ENCODE data around the gene SNN. TPM values are rescaled to one million over a fixed set of nuclear protein-coding genes. Genes with fewer than 3 reads are reported as not detected.

Gene SNN
- total and polyA plus RNA-seq, 2 donors (not counting 1 experiment from before 2014, with no cell fraction given): 55.4 to 63.3 TPM

DNA sequence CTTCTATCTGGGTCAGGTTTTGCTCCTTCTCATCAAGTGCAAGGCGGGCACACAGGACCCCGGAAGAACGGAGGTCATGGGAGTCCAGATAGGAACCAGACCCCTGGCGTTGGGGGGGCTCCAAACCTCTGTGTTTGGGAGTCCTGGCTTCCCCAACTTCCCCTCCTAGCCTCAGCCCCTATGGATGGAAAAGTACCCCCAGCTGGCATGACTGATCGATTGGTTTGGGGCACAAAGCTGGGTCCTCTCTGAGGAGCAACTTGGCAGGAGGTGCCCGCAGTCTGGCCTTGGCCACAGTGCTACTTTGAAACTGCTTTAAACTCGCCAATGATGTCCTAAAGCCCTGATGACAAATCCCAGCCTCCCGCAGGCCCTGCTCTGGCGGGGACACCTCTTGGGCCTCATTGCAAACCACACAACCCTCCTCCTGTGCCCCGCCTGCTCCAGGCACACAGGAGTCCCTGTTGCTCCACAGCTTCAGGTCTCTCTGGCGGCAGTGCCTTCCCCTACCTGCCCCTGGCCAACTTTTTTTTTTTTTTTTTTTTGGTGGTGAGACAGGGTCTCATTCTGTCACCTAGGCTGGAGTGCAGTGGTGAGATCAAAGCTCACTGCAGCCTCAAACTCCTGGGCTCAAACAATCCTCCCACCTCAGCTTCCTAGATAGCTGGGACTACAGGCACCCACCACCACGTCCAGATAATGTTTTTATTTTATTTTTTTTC, 38.0 kb upstream of the SNN start:
- Histone ChIP-seq H3K79me2 (ENCODE audit: control insufficient read depth, insufficient read depth, low read length) (no peaks in the 10 kb centered on the region), H2AFZ (ENCODE audit: insufficient read depth, low read depth, low read length, poor library complexity, severe bottlenecking) (peak overlapping the region; percentile 26)
- H3K27ac Mint-ChIP-seq: peak overlapping the region; percentile 26

DNA sequence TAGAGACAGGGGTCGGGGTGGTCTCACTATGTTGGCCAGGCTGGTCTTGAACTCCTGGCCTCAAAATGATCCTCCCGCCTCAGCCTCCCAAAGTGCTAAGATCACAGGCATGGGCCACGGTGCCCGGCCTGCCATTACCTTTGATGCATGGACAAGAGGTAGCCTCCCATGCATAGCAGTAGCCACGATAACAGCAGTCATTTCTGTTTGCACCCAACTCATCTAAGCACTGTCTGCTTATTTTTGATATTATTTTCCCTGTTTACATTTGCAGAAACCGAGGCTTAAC, 37.5 kb upstream of the SNN start:
- Histone ChIP-seq H3K27me3 (replicated peaks in 1 of 4; ENCODE audit: control extremely low read depth in 1 of 4, control insufficient read depth in 3 of 4, insufficient read depth in 4 of 4, low read length in 3 of 4) (no peaks in the 10 kb centered on the region), H2AFZ (ENCODE audit: insufficient read depth, low read depth, low read length, poor library complexity, severe bottlenecking) (no peak overlapping the region), H3K4me3 (ENCODE audit: control extremely low read depth in 1 of 5, extremely low read depth in 1 of 5, insufficient read depth in 1 of 5, low read depth in 2 of 5, low read length in 4 of 5) (no peak overlapping the region), H3K9me3 (ENCODE audit: control extremely low read depth in 1 of 3, control insufficient read depth in 2 of 3, insufficient read depth in 1 of 3, low read length in 2 of 3) (no peaks in the 10 kb centered on the region), H3K27ac (ENCODE audit: low read length in 2 of 2) (no peak overlapping the region), H3K4me2 (replicated peaks; ENCODE audit: low read depth, low read length, poor library complexity, severe bottlenecking) (peak overlapping the region; percentile 66), H3K4me1 (ENCODE audit: control insufficient read depth in 2 of 2, insufficient read depth in 2 of 2, low read length in 2 of 2) (peaks cover 22 to 42% of the 10 kb centered on the region in 2 donors), H3K36me3 (replicated peaks in 1 of 2; ENCODE audit: control extremely low read depth in 1 of 2, control insufficient read depth in 1 of 2, extremely low read depth in 1 of 2, insufficient read depth in 2 of 2, low read length in 1 of 2) (no peaks in the 10 kb centered on the region), H4K20me1 (ENCODE audit: control insufficient read depth, insufficient read depth, low read length, poor library complexity, severe bottlenecking) (no peaks in the 10 kb centered on the region), H3K79me2 (ENCODE audit: control insufficient read depth, insufficient read depth, low read length) (no peaks in the 10 kb centered on the region), H3K9ac (ENCODE audit: low read length) (no peak overlapping the region)
- H3K9me3 Mint-ChIP-seq (ENCODE audit: insufficient read depth): no peaks in the 10 kb centered on the region
- TF ChIP-seq, protein P1, sequence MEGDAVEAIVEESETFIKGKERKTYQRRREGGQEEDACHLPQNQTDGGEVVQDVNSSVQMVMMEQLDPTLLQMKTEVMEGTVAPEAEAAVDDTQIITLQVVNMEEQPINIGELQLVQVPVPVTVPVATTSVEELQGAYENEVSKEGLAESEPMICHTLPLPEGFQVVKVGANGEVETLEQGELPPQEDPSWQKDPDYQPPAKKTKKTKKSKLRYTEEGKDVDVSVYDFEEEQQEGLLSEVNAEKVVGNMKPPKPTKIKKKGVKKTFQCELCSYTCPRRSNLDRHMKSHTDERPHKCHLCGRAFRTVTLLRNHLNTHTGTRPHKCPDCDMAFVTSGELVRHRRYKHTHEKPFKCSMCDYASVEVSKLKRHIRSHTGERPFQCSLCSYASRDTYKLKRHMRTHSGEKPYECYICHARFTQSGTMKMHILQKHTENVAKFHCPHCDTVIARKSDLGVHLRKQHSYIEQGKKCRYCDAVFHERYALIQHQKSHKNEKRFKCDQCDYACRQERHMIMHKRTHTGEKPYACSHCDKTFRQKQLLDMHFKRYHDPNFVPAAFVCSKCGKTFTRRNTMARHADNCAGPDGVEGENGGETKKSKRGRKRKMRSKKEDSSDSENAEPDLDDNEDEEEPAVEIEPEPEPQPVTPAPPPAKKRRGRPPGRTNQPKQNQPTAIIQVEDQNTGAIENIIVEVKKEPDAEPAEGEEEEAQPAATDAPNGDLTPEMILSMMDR (IDR thresholded peaks at IDR 0.05): no peak
- TF ChIP-seq EZH2 (IDR thresholded peaks at IDR 0.05; ENCODE audit: borderline replicate concordance, insufficient read depth, low read depth, low read length, poor library complexity, severe bottlenecking): no peak
- H3K4me3 Mint-ChIP-seq: peak overlapping the region; percentile 8
- H3K27ac Mint-ChIP-seq: no peak overlapping the region
- intact Hi-C loops (cut with micrococcal nuclease): no loop called here
- DNase-seq (no peak), ATAC-seq (ENCODE audit: low read depth) (no peak)
- no peaks in the 10 kb centered on the region for H3K27me3 Mint-ChIP-seq
- CTCF ChIA-PET: interaction anchor here (0.7 to 3.6 kb wide), 6 partner anchors 9 to 141 kb away, joined by 3 to 13 read pairs (median 6); no protein-coding TSS in a partner anchor
- POLR2A ChIA-PET: interaction anchor here (0.7 kb wide), 3 partner anchors 16 to 98 kb away, joined by 3 to 12 read pairs (median 10); no protein-coding TSS in a partner anchor
- peaks cover 35% of the 10 kb centered on the region for H3K4me1 Mint-ChIP-seq
- WGBS (ENCODE audit: insufficient coverage): 87% methylated on average over 6 of the region's 6 CpGs

More for the DNA sequence above, 38.0 kb upstream of the SNN start:
- Histone ChIP-seq H3K27me3 (replicated peaks in 1 of 4; ENCODE audit: control extremely low read depth in 1 of 4, control insufficient read depth in 3 of 4, insufficient read depth in 4 of 4, low read length in 3 of 4) (no peaks in the 10 kb centered on the region), H3K9me3 (ENCODE audit: control extremely low read depth in 1 of 3, control insufficient read depth in 2 of 3, insufficient read depth in 1 of 3, low read length in 2 of 3) (no peaks in the 10 kb centered on the region), H3K9ac (ENCODE audit: low read length) (peak overlapping the region; percentile 29), H4K20me1 (ENCODE audit: control insufficient read depth, insufficient read depth, low read length, poor library complexity, severe bottlenecking) (no peaks in the 10 kb centered on the region), H3K4me2 (replicated peaks; ENCODE audit: low read depth, low read length, poor library complexity, severe bottlenecking) (peak overlapping the region; percentile 66), H3K36me3 (replicated peaks in 1 of 2; ENCODE audit: control extremely low read depth in 1 of 2, control insufficient read depth in 1 of 2, extremely low read depth in 1 of 2, insufficient read depth in 2 of 2, low read length in 1 of 2) (no peaks in the 10 kb centered on the region), H3K27ac (ENCODE audit: low read length in 2 of 2) (no peak overlapping the region), H3K4me3 (ENCODE audit: control extremely low read depth in 1 of 5, extremely low read depth in 1 of 5, insufficient read depth in 1 of 5, low read depth in 2 of 5, low read length in 4 of 5) (peak overlapping the region in 1 of 5 experiments; percentile 7), H3K4me1 (ENCODE audit: control insufficient read depth in 2 of 2, insufficient read depth in 2 of 2, low read length in 2 of 2) (peaks cover 25 to 48% of the 10 kb centered on the region in 2 donors)
- peaks cover 36% of the 10 kb centered on the region for H3K4me1 Mint-ChIP-seq
- 76% methylated on average over 9 of the region's 12 CpGs for WGBS (ENCODE audit: insufficient coverage)
- intact Hi-C loops (cut with micrococcal nuclease): no loop called here
- ATAC-seq (ENCODE audit: low read depth): no peak
- peak overlapping the region; percentile 76 for H3K4me3 Mint-ChIP-seq
- ChIA-PET POLR2A (interaction anchor here (0.6 to 0.7 kb wide), 4 partner anchors 17 to 97 kb away, joined by 3 to 12 read pairs (median 6); no protein-coding TSS in a partner anchor), CTCF (interaction anchor here (0.6 to 3.6 kb wide), 9 partner anchors 10 to 374 kb away, joined by 3 to 13 read pairs (median 3); partner anchors contain the start of gene SOCS1)
- no peaks in the 10 kb centered on the region for H3K27me3 Mint-ChIP-seq
- no peak for DNase-seq
- H3K9me3 Mint-ChIP-seq (ENCODE audit: insufficient read depth): no peaks in the 10 kb centered on the region
- TF ChIP-seq EZH2 (IDR thresholded peaks at IDR 0.05; ENCODE audit: borderline replicate concordance, insufficient read depth, low read depth, low read length, poor library complexity, severe bottlenecking): no peak
- TF ChIP-seq, protein P1 (IDR thresholded peaks at IDR 0.05): no peak

Measured in B cell (primary cell).